ENCODE data around the gene USP54.

Gene USP54

GRCh38 chr10:73559590-73559989 lies 31.6 kb downstream of the USP54 start:
- TF ChIP-seq CTCF (IDR thresholded peaks at IDR 0.05; ENCODE audit: extremely low read depth, insufficient read depth, missing control alignments), result no peak
- no peak for DNase-seq (ENCODE audit: low spot score)
- in situ Hi-C loops (cut with MboI; ENCODE audit: low pct_unique_long_range_greater_than_20kb, low sequenced_read_pairs, unreplicated experiment), result no loop called here

- no peak for DNase-seq (ENCODE audit: low spot score)
- no peak for TF ChIP-seq CTCF (IDR thresholded peaks at IDR 0.05; ENCODE audit: extremely low read depth, insufficient read depth, missing control alignments)
- in situ Hi-C loops (cut with MboI; ENCODE audit: low pct_unique_long_range_greater_than_20kb, low sequenced_read_pairs, unreplicated experiment), result no loop called here
Observed at GRCh38 chr10:73556855-73557254, 34.3 kb downstream of the USP54 start.

GRCh38 chr10:73554721-73555120 lies 36.4 kb downstream of the USP54 start:
- in situ Hi-C loops (cut with MboI; ENCODE audit: low pct_unique_long_range_greater_than_20kb, low sequenced_read_pairs, unreplicated experiment), result no loop called here
- DNase-seq (ENCODE audit: low spot score), result no peak
- no peak for TF ChIP-seq CTCF (IDR thresholded peaks at IDR 0.05; ENCODE audit: extremely low read depth, insufficient read depth, missing control alignments)

GRCh38 chr10:73553761-73554160 lies 37.4 kb downstream of the USP54 start:
- in situ Hi-C loops (cut with MboI; ENCODE audit: low pct_unique_long_range_greater_than_20kb, low sequenced_read_pairs, unreplicated experiment), result no loop called here
- TF ChIP-seq CTCF (IDR thresholded peaks at IDR 0.05; ENCODE audit: extremely low read depth, insufficient read depth, missing control alignments), result no peak
- DNase-seq (ENCODE audit: low spot score), result no peak

GRCh38 chr10:73552819-73553715 lies 38.1 kb downstream of the USP54 start:
- in situ Hi-C loops (cut with MboI; ENCODE audit: low pct_unique_long_range_greater_than_20kb, low sequenced_read_pairs, unreplicated experiment), result no loop called here
- no peak for DNase-seq (ENCODE audit: low spot score)
- no peak for TF ChIP-seq CTCF (IDR thresholded peaks at IDR 0.05; ENCODE audit: extremely low read depth, insufficient read depth, missing control alignments)

- no peak for TF ChIP-seq CTCF (IDR thresholded peaks at IDR 0.05; ENCODE audit: extremely low read depth, insufficient read depth, missing control alignments)
- in situ Hi-C loops (cut with MboI; ENCODE audit: low pct_unique_long_range_greater_than_20kb, low sequenced_read_pairs, unreplicated experiment), result no loop called here
- DNase-seq (ENCODE audit: low spot score), result no peak
Observed at GRCh38 chr10:73551515-73551914, 39.6 kb downstream of the USP54 start.

All from GM13977 (cell line).